NT2/D1 (cell line): ENCODE measurements around the gene VAV1.

Experiments used
- SUZ12 ChIP-seq: IDR thresholded peaks from 2 replicates; pipeline ENCODE4 v1.6.1; 2011; ENCODE audit not compliant: insufficient read length, insufficient read depth; ENCODE audit errors: extremely low read depth
- YY1 ChIP-seq: IDR thresholded peaks from 2 replicates; pipeline ENCODE4 v1.6.1; 2011; ENCODE audit not compliant: insufficient read length, insufficient read depth
- ZNF274 ChIP-seq: IDR thresholded peaks from 2 replicates; pipeline ENCODE4 v1.6.1; 2011; ENCODE audit warnings: mild to moderate bottlenecking, low read depth, low read length

DNA sequence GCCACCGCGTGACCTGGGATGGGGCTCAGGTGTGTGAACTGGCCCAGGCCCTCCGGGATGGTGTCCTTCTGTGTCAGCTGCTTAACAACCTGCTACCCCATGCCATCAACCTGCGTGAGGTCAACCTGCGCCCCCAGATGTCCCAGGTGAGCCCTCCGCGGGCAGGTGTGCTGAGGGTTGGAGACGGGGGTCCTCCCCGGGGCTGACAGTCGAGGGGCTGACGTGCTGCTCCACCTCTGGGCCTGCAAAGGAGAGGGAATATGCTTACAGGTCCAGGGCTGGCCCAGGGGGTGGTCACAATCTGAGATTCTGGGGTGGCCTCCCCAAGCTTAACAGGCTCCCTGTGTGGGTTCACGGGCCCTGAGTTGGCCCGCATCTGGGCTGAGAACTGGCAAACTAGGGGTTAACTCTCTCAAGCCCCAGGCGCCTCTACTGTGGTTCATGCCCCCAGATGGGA lies 386 bp downstream of the VAV1 start:
- TF ChIP-seq SUZ12: no peak
- TF ChIP-seq ZNF274: no peak
- TF ChIP-seq YY1: no peak
